GM18867 (cell line): ENCODE data around the gene MCFD2.
"Not testable (repeated sequence)": the region's sequence is repeated elsewhere in the genome, so short reads cannot be mapped to it uniquely, and the experiment has no call there.

Experiments
- ATAC-seq: cut with Tn5 transposase; IDR thresholded peaks from one replicate; pipeline ENCODE4 v1.9.1; 2021; ENCODE audit warnings: mild to moderate bottlenecking, moderate library complexity; ENCODE audit not compliant: unreplicated experiment

MCFD2 gene

DNA sequence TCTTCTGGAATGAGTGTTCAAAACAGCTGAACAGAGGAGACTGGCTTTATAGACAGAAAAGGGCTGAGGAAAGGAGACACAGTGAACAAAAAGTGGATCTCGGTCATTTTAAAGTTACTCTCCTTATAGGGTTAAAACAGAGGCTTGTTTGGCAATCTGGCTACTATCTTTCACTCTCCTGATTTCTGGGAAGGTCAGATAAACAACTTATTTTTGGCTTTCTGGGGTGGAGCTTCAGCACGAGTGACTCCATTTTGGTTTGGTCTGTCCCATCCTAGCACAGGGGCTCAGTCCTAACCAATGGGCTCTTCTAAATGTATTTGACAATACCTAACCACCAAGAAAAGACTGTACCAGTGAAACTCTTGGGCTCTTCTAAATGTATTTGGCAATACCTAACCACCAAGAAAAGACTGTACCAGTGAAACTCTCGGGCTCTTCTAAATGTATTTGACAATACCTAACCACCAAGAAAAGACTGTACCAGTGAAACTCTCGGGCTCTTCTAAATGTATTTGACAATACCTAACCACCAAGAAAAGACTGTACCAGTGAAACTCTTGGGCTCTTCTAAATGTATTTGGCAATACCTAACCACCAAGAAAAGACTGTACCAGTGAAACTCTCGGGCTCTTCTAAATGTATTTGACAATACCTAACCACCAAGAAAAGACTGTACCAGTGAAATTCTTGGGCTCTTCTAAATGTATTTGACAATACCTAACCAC, 39.5 kb downstream of the MCFD2 start:
- ATAC-seq = not testable (repeated sequence)

DNA sequence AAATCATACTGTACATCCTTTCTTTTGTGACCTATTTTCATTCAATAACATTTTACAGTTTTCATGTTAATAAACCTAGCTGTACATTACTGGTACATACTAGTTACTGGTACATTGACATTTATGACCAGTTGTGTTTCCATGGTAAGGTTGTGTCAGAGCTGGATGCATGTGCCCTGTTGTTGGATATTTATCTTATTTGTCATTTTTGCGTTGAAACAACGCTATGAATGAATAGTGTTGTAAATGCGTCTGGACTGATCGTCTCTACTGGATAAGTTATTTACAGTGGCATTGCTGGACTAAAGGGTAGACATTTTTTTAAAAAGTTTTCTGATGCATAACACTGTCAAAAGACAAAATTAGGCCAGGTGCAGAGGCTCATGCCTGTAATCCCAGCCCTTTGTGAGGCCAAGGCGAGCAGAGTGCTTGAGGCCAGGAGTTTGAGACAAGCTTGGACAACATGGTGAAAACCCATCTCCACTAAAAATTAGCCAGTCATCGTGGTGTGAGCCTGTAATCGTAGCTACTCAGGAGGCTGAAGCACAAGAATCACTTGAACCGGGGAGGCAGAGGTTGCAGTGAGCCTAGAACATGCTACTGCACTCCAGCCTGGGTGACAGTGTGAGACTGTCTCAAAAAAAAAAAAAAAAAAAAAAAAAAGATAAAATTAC, 40.2 kb downstream of the MCFD2 start:
- no peak for ATAC-seq

DNA sequence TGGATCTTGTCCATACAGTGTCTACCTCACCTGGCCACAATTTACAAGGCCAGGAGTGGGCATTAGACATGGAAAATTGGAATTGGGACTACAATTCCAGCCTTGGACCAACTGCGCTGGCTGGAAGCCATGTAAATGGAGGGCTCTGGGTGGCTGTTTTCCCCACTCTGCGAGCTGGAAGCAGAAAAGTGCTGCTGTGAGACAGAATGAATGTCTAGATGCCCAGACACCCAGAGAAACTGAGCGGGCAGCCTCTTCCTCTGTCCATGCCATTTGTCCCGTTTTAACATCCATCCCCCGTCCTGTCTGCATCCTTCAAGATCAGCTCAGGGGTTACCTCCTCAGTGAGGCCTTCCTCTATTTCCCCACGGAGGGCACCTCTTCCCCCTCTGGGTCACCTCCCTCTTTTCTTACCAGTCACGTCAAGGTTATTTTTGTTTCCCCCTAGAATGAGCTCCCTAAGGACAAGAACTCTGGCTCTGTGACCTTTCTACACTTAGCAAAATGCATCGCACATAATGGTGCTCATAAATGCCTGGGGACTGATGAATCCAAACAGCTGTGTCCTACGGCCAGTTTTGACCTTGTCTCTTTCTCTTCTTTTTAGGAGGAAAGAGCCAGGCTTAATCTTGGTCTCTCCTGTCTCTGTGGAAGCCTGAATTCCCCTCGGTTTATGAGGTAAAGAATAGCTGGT, 41.2 kb downstream of the MCFD2 start:
- ATAC-seq = no peak

DNA sequence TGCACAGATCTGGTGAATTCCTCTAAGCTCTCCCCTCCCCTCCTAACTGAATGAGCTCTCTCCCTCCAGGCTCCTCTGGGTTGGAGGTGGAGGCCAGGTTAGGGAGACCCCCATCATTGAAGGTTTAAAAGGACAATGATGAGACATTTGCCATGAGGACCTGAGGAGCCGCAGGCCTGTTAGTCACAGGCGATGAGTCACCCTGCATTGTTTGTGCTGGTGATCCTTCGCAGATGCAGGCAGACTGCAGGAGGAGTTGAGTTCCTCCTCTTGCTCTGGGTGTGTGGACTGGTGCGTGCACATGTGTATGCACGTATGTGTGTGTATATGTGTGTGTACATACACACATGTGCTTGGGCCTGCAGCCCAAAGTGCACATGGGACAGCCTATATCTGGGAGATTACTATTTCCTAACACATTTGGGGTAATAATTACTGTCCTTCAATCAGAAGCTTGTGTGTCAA, 42.0 kb downstream of the MCFD2 start:
- ATAC-seq = no peak

DNA sequence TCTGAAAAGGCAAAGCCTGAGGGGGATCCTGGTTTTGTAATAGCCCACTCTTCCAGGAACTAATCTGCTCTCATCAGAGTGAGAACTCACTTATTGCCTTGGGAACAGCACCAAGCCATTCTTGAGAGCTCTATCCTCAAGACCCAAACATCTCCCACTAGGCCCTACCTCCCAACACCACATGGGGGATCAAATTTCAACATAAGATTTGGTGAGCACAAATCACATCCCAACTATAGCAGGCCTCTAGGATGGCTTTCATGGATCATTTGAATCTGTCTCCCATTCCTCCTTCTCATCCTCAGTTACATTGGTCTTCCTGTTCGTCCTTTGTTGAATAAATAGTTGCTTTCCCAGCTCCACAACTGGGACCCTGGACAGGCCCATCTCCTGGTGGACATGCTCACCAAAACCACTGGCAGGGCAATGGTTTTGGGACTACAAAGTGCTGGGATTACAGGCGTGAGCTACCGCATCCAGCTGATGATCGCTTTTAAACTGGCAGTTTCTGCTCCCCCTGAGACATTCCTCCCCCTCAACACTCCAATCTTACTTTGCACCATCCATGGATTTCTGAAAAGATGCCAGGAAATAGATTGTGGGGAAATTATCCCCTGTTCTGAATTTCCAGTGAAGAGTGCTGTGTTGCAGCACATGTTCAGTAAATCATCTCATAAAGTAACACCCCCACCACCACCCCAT, 42.6 kb downstream of the MCFD2 start:
- ATAC-seq = no peak

DNA sequence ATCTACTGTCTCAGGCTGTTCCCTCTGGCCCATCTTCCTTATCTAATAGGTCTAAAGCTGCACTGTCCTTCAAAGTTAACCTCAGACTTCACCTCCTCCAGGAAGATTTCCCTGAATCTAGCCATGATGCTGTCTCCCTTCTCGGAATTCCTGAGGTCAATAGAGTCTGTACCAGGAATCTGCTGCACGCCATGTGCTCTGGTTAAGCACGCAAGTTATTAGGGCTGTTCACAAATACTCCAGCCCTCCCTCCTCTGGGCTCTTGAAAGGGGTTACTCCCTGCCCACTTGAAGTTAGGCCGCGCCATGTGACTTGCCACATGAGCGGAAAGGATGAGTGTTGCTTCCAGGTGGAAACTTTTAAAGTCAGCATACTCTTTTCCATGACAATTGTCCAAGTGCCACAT, 43.6 kb downstream of the MCFD2 start:
- ATAC-seq = no peak

DNA sequence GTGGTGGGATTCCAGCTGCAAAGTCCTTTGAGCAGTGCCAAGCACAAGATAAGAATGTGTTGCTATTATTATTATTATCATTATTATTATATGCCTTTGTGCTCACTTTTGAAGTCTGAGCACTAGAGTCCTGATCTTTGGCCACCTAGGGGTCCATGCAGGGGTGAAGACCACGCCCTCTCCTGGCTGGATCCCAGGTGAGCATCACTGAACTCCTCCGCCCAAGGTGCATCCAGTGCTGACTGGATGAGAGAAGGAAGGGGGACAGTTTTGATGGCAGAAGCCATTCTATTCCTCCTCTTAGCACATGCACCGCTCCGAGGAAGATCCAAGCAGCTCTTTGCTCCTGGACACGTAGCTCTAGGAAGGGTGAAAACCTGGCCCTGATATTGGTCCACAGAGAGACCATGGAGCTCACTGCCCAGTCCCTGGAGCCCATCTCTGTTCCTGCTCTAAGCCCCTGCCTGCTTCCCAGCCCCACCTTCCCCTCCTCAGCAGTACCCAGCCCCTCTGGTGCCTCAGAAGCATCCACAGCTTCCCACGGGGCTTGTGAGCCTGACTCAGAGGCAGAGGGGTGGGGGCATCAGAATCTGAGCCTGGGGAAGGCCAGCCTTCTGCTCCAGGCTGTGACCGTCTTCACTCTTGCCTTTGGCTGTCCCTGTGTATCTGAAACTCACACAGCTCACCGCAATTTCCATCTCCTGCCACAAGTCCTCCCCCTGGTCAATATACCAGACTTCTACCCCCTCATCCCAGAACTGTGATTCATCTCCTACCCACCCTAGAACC, 45.4 kb downstream of the MCFD2 start:
- ATAC-seq = no peak

DNA sequence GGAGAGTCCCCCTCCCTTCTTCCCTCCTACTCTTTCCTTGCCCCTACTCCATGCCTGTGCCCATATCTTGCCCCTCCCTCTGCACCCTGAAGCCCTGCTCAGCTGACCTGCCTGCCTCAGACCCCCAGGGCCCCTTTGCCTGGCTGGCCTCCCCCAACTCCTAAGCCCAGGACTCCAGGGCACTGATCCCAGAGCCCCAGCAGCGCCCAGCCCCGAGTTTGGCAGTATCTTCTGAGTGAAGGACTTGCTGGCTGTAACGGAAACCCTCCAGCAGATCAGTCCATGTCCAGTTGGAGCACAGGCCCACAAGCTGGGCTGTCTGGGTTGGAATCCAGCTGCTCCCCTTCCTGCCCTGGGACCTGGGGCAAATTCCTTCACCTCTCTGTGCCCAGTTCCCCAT, 46.0 kb downstream of the MCFD2 start:
- ATAC-seq = no peak

DNA sequence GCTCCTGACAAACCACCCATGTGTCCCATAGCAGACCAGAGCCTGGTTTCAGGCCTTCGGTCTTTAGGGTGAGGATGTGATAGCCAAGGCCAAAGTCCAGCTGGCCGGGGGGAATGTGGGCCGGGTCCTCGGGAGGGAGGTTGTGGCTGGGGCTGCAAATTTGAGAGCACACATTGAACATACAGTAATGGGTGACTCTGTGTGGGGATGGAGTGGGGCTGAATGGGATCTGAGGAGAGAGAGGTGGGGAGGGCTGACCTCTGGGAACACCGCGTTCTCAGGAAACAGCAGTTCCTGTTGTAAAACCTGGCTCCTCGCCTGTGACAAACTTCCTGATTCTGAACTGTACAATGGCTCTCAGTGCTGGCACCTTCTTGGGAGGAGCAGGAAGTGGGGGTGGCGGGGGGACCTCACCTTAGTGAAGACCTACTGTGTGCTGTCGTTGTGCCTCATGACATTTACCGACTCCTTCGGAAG, 48.8 kb downstream of the MCFD2 start:
- no peak for ATAC-seq

DNA sequence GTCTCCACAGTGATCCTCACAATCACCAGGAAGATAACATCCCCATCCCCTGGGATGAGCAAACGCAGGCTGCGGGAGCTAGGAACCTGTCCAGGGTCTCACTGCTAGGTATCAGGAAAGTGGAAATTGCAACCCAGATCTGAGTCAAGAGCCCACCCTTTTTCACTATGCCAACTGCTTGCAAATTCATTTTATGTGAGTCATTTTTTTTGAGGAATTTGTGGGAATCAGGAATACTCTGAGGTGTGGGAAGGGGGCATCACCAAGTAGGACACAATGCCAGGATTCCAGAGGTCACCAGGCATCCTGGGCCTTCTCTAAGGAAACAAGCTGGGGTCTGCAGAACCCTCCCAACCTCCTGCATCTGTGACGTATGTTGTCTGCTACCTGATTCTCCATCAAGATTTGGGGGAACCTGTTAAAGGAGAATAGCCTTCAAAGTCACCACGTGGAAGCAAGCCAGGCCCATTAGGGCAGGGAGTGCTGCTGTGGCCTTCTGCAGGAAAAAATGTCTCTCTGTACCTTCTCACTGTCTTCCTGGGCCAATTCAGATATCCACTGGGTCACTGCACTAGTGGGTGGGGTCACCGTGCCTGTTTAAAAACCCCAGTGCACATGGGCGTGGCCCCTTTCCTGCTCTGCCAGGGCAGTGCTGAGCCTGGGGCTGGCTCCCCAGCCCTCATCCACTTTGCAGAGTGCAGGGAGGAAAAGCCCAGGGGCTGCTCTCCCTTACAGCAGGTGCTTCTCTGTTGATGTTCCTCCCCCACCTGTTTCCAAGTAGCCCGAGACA, 50.2 kb downstream of the MCFD2 start:
- no peak for ATAC-seq

DNA sequence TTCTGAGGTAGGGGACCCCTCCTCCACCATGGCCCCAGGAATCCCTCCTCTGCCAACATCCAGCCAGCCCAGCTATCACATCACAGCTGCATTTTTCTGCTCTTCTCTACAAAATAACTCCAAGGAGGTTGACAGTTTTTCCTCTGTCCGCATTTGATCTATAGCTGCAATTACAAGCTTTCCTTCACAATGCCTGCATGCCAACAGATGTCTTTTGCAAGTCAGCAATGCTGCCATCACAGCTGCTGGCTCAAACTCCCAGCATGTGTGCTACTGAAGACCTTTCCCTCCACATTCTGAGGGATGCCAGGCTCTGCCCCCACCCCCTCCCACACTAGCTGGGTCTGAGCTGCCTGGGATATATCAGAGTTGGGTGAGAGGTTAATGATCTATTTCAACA, 51.7 kb downstream of the MCFD2 start:
- ATAC-seq = no peak

DNA sequence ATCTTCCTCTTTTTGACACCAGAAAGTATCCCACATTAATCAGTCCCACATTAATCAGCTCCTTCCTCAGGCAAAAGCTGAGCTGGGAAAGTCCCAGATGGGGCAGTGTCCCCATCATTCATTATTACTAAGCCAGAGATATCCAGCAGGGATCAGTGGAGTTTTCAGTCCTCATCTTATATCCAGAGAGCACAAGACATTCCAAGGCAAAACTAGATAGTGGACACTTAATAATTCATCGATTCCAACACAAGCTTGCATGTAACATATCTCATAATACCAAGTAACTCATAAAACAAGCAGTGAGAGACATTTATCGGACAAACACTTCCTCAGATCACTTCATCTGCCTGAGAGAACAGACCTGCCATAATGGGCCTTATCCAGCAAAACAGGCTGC, 53.1 kb downstream of the MCFD2 start:
- ATAC-seq = no peak

DNA sequence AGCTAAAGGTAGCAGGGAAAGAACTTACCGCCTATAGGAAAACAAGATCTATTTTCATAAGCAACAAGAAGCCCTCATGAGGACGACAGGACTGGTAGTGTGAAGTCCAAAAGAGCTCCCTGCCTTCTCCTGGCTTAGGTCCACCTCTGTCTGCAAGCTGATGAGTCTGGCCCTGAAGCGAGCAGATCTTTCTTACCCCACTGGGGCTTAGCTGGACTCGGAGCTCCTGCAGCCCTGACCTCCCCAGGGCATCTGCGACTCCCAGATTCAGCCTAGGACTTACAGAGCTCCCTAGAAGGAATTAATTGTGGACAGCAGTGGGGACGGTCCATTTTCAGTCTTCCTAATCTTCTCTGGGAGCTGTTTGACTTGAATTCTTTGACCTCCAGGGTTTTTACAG, 53.7 kb downstream of the MCFD2 start:
- ATAC-seq = no peak

DNA sequence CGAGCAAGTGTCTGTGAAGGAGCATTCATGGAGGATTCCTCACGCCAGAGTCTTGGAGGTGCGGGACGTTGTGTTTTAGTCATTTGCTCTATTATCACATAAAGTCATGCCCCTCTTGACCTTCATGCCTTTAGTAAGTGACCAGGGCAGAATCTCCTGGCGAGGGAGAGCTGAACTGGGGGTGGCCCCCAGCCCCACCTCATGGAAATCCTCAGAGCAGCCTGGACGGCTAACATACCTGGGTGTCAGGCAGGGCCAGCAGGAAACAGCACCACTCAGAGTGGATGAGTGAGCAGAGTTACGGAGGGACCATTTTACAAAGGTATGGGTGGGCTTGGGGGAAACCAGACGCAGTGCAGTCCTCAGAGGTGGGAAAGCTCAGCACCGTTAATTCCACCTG, 56.1 kb downstream of the MCFD2 start:
- ATAC-seq = no peak

DNA sequence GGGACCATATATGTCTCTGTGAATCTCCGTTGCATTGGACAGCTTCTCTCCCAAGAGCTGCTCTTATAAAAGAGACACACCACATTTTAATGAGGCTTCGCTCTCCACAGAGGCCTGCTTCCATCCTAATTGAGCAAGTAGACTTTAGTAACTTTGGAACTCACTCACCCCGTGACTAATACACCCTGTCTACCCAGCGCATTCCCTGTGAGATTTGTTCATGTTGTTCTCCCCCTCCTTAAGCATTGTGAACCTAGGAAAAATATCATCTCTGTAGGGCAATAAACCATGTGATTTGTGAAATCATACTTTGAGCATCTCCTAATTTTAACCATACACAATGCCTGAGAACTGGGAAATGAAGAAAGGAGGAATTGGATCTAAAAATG, 56.9 kb downstream of the MCFD2 start:
- ATAC-seq = no peak

DNA sequence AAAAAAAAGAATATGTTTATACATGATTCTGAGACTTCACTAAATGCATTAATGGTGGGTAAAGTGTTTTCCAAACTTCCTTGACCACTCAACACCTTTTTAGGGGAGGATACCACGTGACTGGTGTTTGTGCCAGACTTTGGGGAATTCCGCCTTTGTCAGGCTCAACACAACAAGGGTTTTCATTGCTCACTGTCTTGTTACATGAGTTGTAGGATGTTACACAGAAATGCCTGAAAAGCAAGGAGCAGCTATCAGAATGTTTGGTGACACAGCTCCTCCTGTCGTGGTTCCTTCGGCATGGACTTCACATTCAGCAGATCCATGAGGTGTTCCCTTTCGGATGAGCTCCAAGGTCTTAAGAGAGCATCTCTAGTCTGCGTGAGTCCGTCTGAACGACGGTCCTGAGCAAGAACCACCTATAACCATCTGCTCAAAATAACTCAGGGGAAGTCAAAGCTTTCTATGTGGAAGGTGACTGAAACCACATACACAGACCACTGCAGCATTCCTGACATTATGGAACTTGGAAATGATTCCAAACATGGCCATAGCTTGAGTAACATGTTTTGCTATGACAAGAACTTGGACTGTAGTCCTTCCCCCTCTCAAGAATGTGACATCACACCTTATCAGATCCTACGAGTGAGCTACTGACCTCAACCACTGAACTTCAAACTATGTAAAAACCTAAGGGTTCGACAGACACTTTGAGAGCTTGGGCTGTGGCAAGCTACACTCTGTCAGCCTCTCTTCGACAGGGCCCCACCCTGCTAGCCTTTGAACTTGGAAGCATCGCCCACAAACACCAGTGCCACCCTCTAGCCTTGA, 57.5 kb downstream of the MCFD2 start:
- ATAC-seq = no peak

DNA sequence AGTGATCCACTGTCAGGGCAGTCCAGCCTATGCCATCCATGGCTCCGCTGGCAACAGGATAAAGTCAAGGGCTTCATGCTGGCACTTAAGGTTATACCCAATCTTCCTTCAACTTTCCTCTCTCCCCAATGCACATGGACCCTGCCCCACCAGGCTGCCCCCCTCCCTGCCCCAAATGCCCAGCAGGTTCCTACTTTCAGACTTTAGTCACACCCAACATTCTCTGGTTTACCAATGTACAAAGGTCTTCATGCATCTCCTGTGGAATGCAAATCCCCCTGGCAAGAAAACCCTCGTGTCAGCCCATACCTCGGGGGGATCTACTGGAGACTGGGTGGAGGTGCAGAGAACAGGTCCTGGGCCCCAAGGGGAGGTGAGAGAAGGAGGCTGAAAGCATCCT, 59.3 kb downstream of the MCFD2 start:
- ATAC-seq = no peak

DNA sequence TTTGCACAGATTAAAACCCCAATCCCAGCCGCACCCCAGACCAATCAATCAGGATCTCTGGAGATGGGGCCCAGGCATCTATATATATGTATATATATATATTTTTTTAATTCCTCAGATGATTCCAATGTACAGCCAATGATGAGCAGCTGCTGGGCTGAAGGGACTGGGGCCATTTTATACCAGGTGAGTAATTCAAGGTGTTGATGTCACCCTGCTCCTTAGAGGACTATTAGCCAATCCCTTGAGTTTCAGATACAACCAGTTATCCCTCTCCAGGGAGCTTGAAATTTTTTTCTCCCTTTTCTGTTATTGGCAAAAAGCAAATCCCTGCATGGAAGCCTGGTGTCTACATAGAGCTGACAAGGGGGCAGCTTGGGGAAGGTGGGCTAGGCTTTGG, 59.8 kb downstream of the MCFD2 start:
- no peak for ATAC-seq

DNA sequence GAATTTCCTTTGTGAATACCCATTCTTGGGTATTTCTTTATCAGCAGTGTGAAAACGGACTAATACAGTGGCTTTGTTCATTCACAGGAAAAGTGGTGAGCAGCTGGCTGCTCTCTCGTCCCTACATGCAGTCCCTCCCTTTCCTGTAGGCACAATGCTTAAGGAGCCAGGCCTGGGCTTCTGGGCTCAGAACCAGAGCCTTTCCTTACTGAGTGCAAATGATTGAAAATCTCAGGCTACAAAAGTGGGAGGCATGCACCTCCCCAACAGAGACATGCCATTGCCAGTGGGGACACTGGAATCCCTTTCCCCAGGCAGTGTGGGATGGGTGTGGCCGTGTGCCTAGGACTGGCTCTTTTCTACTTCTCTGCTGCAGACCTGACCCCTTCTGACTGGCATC, 61.3 kb downstream of the MCFD2 start:
- ATAC-seq = no peak
